K562 (cell line): ENCODE measurements around the gene PRKAR2B. TPM values are rescaled to one million over a fixed set of nuclear protein-coding genes. Genes with fewer than 3 reads are reported as not detected.

Experiments used
- ERF ChIP-seq: fragments of 450-650 bp; formaldehyde crosslinking; IDR thresholded peaks from 2 replicates; pipeline ENCODE4 v1.4.0; 2020; ENCODE audit warnings: mild to moderate bottlenecking, mixed read lengths
- ETV6 ChIP-seq, 3 experiments: fragments of 150-350 bp in 1 of 3; sonication (generic) in 1 of 3; formaldehyde crosslinking in 1 of 3; IDR thresholded peaks; 2 replicates each; pipeline versions ENCODE4 v1.6.1 to v1.8.0; 2014 to 2022; ENCODE audit warnings: borderline replicate concordance in 2 of 3, low read depth in 2 of 3, antibody characterized with exemption in 1 of 3, low read length in 1 of 3, mild to moderate bottlenecking in 1 of 3, missing genetic modification reagents in 1 of 3
- GMEB1 ChIP-seq: fragments of 250-450 bp; sonication (Bioruptor Pico); IDR thresholded peaks from 2 replicates; pipeline ENCODE4 v1.4.0; 2020; ENCODE audit warnings: mild to moderate bottlenecking
- LCOR ChIP-seq: sonication (generic); formaldehyde crosslinking; IDR thresholded peaks from 2 replicates; pipeline ENCODE4 v1.8.0; 2022; ENCODE audit warnings: mild to moderate bottlenecking, missing genetic modification reagents
- MGA ChIP-seq: fragments of 450-650 bp; IDR thresholded peaks from 2 replicates; pipeline ENCODE4 v1.6.1; 2016; ENCODE audit warnings: mild to moderate bottlenecking, moderate library complexity
- RCOR1 ChIP-seq, 2 experiments: IDR thresholded peaks; 2 replicates each; pipeline ENCODE4 v1.6.1; 2012; ENCODE audit warnings: low read depth in 2 of 2, low read length in 2 of 2, borderline replicate concordance in 1 of 2, improper control_type of control experiment in 1 of 2
- SNIP1 ChIP-seq: fragments of 450-650 bp; IDR thresholded peaks from 2 replicates; pipeline ENCODE4 v1.7.1; 2017; ENCODE audit warnings: low read depth, mild to moderate bottlenecking
- polyA plus RNA-seq, 8 experiments: library from polyadenylated mRNA; depleted of rRNA in 4 of 8; stranded (reverse) in 5 of 8; unstranded in 3 of 8; fragments of >200 nt; fragmentation: Nextera tagmentation in 2 of 8; fragmentation: Illumina TruSeq in 1 of 8; extraction: Ambion mirVana in 2 of 8; extraction: Trizol in 1 of 8; gene quantifications; 2 replicates each; pipeline versions ENCODE4 v1.2.1 to v1.2.3, GENCODE V29; 2011 to 2014; ENCODE audit warnings: inconsistent platforms in 1 of 8, missing spikeins in 1 of 8
- total RNA-seq, 7 experiments: library from RNA; depleted of rRNA in 6 of 7; stranded (reverse); fragments of >200 nt in 6 of 7; fragmentation: Illumina TruSeq in 2 of 7; extraction: Trizol in 2 of 7; gene quantifications; 2 replicates each; pipeline versions ENCODE4 v1.2.1 to v1.2.3, GENCODE V29; 2011 to 2021; ENCODE audit warnings: low replicate concordance in 1 of 7
- TF ChIP-seq, protein P1 (sequence below): fragments of 200-400 bp; formaldehyde crosslinking; IDR thresholded peaks from 2 replicates; pipeline ENCODE4 v1.6.1; 2017; ENCODE audit warnings: mild to moderate bottlenecking, low read depth, low read length, moderate library complexity

The PRKAR2B gene
- total and polyA plus RNA-seq, 9 of the 15 experiments (the other 6 are each of a cell fraction or from before 2014, with no cell fraction given), result 59.0 to 173 (median 129) TPM

- TF ChIP-seq LCOR (CRISPR knock-in tag) (0 out of 2 replicates have a peak, but pooled peaks have one; percentile 28), ERF (CRISPR knock-in tag) (no peak), RCOR1 (IDR thresholded peaks at IDR 0.05; ENCODE audit: borderline replicate concordance in 1 of 2, low read depth in 2 of 2, low read length in 2 of 2) (no peak; a peak in 1 of 4 replicates), ETV6 (IDR thresholded peaks at IDR 0.05; ENCODE audit: borderline replicate concordance in 1 of 2, low read depth in 2 of 2, low read length in 1 of 2) (no peak), ETV6 (CRISPR knock-in tag; IDR thresholded peaks at IDR 0.05; ENCODE audit: borderline replicate concordance) (no peak), MGA (no peak), GMEB1 (CRISPR knock-in tag) (no peak), SNIP1 (no peak)
- TF ChIP-seq, protein P1, sequence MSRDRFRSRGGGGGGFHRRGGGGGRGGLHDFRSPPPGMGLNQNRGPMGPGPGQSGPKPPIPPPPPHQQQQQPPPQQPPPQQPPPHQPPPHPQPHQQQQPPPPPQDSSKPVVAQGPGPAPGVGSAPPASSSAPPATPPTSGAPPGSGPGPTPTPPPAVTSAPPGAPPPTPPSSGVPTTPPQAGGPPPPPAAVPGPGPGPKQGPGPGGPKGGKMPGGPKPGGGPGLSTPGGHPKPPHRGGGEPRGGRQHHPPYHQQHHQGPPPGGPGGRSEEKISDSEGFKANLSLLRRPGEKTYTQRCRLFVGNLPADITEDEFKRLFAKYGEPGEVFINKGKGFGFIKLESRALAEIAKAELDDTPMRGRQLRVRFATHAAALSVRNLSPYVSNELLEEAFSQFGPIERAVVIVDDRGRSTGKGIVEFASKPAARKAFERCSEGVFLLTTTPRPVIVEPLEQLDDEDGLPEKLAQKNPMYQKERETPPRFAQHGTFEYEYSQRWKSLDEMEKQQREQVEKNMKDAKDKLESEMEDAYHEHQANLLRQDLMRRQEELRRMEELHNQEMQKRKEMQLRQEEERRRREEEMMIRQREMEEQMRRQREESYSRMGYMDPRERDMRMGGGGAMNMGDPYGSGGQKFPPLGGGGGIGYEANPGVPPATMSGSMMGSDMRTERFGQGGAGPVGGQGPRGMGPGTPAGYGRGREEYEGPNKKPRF, result no peak
Measured at GRCh38 chr7:107075863-107076574, 31.5 kb downstream of the PRKAR2B start (continued).
